HEK293T (cell line): Measurements from ENCODE around the gene NECTIN3.

Source experiments
- CTCF ChIA-PET: fragments of 350-600 bp; formaldehyde crosslinking; extraction: SDS; loops from one replicate; lab custom pipeline; 2021; ENCODE audit warnings: antibody characterized with exemption, inconsistent platforms; lab: Yijun Ruan, JAX
- POLR2A ChIA-PET: fragments of 350-600 bp; formaldehyde crosslinking; extraction: SDS; loops from one replicate; lab custom pipeline; 2020; ENCODE audit warnings: antibody characterized with exemption, inconsistent platforms; lab: Yijun Ruan, JAX
- DNase-seq: peaks from one replicate; pipeline ENCODE4 v3.0.0; 2012; ENCODE audit warnings: mixed read lengths; ENCODE audit errors: extremely low spot score
- ARNT ChIP-seq: fragments of 450-650 bp; IDR thresholded peaks from 2 replicates; pipeline ENCODE4 v1.6.1; 2017; ENCODE audit warnings: mild to moderate bottlenecking
- BHLHE40 ChIP-seq: fragments of 450-650 bp; IDR thresholded peaks from 2 replicates; pipeline ENCODE4 v1.6.1; 2016; ENCODE audit warnings: mild to moderate bottlenecking, moderate library complexity, borderline replicate concordance
- ELF4 ChIP-seq: fragments of 450-650 bp; IDR thresholded peaks from 2 replicates; pipeline ENCODE4 v1.6.1; 2017; ENCODE audit warnings: antibody characterized with exemption
- FOXA1 ChIP-seq: fragments of 450-650 bp; IDR thresholded peaks from 2 replicates; pipeline ENCODE4 v1.6.1; 2016; ENCODE audit warnings: mild to moderate bottlenecking
- FOXK2 ChIP-seq: fragments of 450-650 bp; IDR thresholded peaks from 2 replicates; pipeline ENCODE4 v1.6.1; 2016; ENCODE audit warnings: mild to moderate bottlenecking
- FOXM1 ChIP-seq: fragments of 450-650 bp; IDR thresholded peaks from 2 replicates; pipeline ENCODE4 v1.6.1; 2017; ENCODE audit warnings: mild to moderate bottlenecking, borderline replicate concordance
- HDGF ChIP-seq: fragments of 450-650 bp; IDR thresholded peaks from 2 replicates; pipeline ENCODE4 v1.6.1; 2017; ENCODE audit warnings: antibody characterized with exemption, borderline replicate concordance
- L3MBTL2 ChIP-seq: fragments of 450-650 bp; conservative IDR thresholded peaks from 2 replicates; pipeline ENCODE4 v1.6.1; 2016; ENCODE audit warnings: mild to moderate bottlenecking
- LEF1 ChIP-seq: fragments of 450-650 bp; IDR thresholded peaks from 2 replicates; pipeline ENCODE4 v1.6.1; 2017; ENCODE audit warnings: mild to moderate bottlenecking, borderline replicate concordance
- NFRKB ChIP-seq: fragments of 450-650 bp; IDR thresholded peaks from 2 replicates; pipeline ENCODE4 v1.6.1; 2016; ENCODE audit warnings: mild to moderate bottlenecking, moderate library complexity
- SP1 ChIP-seq: fragments of 450-650 bp; IDR thresholded peaks from 2 replicates; pipeline ENCODE4 v1.6.1; 2017
- SUZ12 ChIP-seq: fragments of 450-650 bp; IDR thresholded peaks from 2 replicates; pipeline ENCODE4 v1.6.1; 2016; ENCODE audit warnings: mild to moderate bottlenecking
- TARDBP ChIP-seq: fragments of 450-650 bp; IDR thresholded peaks from 2 replicates; pipeline ENCODE4 v1.6.1; 2016
- ZNF384 ChIP-seq: fragments of 450-650 bp; IDR thresholded peaks from 2 replicates; pipeline ENCODE4 v1.6.1; 2016
- TF ChIP-seq, protein P1 (sequence below): fragments of 450-650 bp; IDR thresholded peaks from 2 replicates; pipeline ENCODE4 v1.6.1; 2016

The NECTIN3 gene

DNA sequence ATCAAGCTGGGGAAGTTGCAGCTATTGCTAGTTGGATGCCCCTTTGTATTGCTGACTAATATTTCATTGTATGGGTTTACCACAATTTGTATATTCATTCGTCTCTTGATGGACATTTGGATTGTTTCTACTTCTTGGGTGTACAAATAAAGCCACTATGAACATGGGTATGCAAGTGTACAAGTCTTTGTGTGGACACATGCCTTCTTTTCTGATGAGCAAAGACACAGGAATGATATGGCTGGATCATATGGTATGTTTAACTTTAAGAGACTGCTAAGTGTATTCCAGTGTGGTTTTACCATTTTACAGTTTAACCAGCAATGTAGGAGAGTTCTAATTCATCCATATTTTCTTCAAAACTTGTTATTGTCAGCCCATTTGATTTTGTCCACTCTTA is 32.2 kb downstream of the NECTIN3 start:
- no peak for DNase-seq
- no peak for TF ChIP-seq BHLHE40
- TF ChIP-seq TARDBP: no peak
- TF ChIP-seq NFRKB: no peak
- no peak for TF ChIP-seq SUZ12
- TF ChIP-seq L3MBTL2: no peak
- TF ChIP-seq ZNF384: no peak
- no peak for TF ChIP-seq FOXA1
- no peak for TF ChIP-seq FOXM1
- no peak for TF ChIP-seq LEF1
- TF ChIP-seq ARNT: no peak
- ChIA-PET CTCF (no interaction called here), POLR2A (no interaction called here)

DNA sequence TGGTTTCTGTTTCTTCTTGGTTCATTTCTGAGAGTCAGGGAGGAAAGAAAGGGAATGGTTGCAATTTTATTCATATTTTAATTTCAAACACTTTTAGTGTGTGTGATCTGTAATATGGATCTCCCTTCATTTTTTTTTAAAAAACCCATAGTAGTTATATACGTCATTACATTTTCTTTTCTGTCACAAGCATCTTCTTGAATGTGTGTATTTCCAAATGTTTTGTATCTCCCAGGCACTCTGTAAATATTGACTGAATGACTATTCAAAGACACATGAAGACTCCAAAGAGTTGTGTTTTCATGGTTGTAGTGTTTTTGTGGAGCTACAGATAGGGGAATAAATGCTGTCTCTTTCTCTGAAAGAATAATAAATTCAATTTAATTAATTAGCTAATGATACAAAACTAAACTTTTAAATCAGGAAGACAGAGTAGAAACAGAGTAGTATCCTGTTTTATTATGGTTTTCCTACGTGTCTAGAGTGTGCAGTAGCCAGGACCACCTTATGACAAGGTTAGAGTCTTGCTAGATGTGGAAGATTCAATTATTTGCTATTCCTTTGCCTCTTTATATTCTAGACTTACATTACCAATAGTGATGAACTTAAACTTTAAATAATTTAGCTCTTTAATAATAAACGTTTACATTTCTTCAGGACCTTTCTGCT is 35.5 kb downstream of the NECTIN3 start:
- TF ChIP-seq BHLHE40: no peak
- TF ChIP-seq SP1: no peak
- no peak for TF ChIP-seq L3MBTL2
- TF ChIP-seq ZNF384: no peak
- TF ChIP-seq FOXK2: no peak
- POLR2A ChIA-PET: no interaction called here
- CTCF ChIA-PET: no interaction called here
- no peak for DNase-seq

DNA sequence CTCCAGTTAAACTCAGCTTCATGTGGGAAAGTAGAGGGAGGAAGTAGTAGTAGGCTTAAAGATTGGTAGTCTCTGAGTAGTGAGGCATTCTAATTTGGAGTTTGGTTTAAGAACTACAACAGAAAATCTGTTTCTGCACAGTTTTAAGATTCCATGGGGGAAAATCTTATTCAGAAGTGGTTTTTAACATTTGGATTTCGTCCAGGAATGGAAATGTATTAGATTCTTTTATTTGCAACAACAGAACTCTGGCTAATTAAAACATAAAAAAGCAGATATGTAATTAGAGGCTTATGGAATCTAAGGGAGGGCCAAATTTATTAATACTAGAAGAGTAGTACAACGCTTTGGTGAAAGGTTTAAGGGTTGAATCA is 36.0 kb downstream of the NECTIN3 start:
- ChIA-PET POLR2A (no interaction called here), CTCF (no interaction called here)
- no peak for DNase-seq
- TF ChIP-seq FOXA1: no peak

DNA sequence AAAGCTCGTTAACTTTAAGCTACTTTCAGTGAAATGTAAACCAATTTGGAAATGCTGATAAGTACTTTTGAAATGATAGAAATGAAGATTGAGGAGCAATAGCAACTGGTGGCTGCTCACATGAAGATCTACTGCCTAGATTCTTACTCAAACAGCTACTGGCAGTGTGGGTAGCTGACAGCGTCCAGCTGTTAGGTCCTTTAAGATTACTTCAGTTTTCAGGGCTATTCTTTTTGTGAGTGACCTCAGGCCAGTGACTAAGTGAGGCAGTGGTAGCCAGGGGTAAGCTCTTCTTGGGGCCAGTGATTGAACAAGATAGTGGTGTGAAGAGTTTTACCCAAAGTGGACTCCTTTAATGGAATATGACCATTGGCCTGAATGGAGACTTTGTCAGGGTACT is 41.3 kb downstream of the NECTIN3 start:
- no peak for DNase-seq
- ChIA-PET POLR2A (interaction anchor here (0.6 kb wide), 1 partner anchor 16 kb away, joined by 3 read pairs; no protein-coding TSS in a partner anchor), CTCF (no interaction called here)
- TF ChIP-seq BHLHE40 (no peak), FOXM1 (no peak)

DNA sequence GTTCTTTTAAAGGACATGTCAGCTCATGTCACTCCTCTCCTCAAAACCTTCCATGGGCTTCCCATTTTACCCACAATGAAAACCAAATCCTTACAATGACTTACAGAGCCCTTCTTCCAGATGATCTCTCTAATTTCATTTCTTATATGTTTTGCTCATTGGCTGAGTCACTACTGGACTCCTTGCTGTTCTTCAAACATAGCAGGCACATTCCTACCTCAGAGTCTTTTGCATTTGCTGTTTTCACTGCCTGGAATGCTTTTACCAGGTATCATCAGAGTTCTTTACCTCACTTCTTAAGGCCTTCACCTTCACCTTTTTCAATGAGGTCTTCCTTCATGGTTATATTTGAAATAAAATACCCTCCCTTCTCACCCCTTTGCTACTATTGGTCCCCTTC is 57.3 kb downstream of the NECTIN3 start:
- CTCF ChIA-PET: no interaction called here

DNA sequence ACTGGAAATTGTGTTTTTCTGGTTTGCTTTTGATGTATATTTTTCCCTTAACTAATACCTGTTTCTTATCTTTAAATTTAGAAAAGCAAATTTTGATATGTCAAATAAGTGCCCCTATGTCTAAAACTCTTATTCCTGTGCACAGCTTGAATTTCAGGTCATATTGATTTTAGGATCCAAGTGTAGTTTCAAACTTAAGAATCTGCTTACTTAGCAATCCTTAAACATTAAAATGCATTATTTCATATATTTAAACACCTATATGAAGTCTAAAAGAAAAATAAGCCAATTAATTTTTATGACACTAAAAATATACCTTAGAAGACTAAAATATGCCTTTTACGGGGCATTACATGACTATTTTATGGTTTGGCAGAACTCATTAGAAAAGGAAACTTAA is 59.2 kb downstream of the NECTIN3 start:
- CTCF ChIA-PET: no interaction called here
- POLR2A ChIA-PET: no interaction called here
- TF ChIP-seq ARNT: no peak
- TF ChIP-seq BHLHE40: no peak
- TF ChIP-seq NFRKB: no peak
- no peak for TF ChIP-seq FOXK2
- TF ChIP-seq, protein P1, sequence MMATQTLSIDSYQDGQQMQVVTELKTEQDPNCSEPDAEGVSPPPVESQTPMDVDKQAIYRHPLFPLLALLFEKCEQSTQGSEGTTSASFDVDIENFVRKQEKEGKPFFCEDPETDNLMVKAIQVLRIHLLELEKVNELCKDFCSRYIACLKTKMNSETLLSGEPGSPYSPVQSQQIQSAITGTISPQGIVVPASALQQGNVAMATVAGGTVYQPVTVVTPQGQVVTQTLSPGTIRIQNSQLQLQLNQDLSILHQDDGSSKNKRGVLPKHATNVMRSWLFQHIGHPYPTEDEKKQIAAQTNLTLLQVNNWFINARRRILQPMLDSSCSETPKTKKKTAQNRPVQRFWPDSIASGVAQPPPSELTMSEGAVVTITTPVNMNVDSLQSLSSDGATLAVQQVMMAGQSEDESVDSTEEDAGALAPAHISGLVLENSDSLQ: no peak
- no peak for TF ChIP-seq FOXA1
- no peak for TF ChIP-seq ELF4
- TF ChIP-seq FOXM1: no peak
- TF ChIP-seq HDGF: no peak
- no peak for DNase-seq

More for the DNA sequence above, 57.3 kb downstream of the NECTIN3 start:
- no peak for DNase-seq
- no peak for TF ChIP-seq FOXK2
- TF ChIP-seq SUZ12: no peak
- no peak for TF ChIP-seq ELF4
- no peak for TF ChIP-seq BHLHE40
- POLR2A ChIA-PET: no interaction called here

DNA sequence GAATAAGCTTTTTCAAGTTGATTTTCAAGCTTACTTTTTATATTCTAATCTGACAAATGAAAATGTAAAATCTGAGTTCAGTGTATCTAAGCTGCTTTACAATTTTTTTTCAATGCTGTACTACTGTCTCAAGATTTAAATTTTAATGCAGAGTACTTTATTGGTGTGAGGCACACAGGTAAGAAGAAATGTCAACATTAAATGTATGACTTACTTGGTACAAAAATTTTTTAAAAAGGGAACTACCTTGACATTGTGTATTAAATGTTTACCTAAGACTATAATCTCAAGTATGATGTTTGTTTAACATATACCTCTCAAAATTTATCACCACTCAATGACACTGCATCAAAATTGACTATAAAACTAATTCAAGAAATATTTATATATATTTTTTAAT is 62.7 kb downstream of the NECTIN3 start:
- POLR2A ChIA-PET: no interaction called here
- CTCF ChIA-PET: no interaction called here
- no peak for DNase-seq
- no peak for TF ChIP-seq FOXK2
- TF ChIP-seq NFRKB: no peak
- no peak for TF ChIP-seq ARNT
- TF ChIP-seq BHLHE40: no peak
- no peak for TF ChIP-seq ELF4
- no peak for TF ChIP-seq SP1
- no peak for TF ChIP-seq LEF1
- TF ChIP-seq TARDBP: no peak
- no peak for TF ChIP-seq L3MBTL2
- TF ChIP-seq FOXM1: no peak

DNA sequence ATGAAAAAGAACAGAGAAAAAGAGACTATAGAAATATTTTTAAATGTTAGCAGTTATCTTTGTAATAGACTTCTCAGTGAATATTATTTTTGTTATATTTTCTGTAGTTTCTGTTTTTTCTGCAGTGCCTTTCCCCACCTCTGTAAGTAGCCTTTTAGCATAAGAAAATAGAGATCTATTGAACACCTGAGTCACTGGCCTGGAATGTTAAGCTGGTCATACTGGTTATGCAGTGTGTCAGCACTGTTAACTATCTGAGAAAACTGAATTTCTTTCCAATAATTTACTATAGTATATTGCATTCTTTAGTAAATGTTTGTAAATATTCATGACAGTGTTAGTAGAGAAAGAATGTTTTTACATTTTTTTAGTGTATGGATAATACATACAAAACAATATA is 79.8 kb downstream of the NECTIN3 start:
- TF ChIP-seq NFRKB: no peak
- no peak for TF ChIP-seq FOXK2
- no peak for TF ChIP-seq HDGF
- DNase-seq: no peak
- CTCF ChIA-PET: no interaction called here
- POLR2A ChIA-PET: no interaction called here

DNA sequence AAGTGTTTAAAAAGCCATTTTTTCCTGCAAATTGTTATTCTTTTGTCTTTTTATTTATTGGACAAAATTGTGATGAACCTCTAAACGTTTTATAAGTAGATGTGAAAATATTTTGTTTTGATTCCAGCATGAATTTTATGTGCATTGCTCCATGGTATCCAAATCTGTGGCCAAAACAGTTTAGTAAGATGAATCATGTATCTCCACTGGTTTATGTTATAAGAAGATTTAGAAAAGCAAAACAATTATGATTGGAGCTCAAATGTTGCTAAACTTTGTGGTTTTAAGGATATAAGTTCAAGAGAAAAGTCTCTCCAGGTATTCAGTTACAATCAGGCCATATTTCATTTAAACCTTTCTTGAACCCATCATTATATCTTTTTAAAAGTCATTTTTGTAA is 80.9 kb downstream of the NECTIN3 start:
- TF ChIP-seq SP1 (no peak), SUZ12 (no peak), LEF1 (no peak)
- TF ChIP-seq, protein P1: no peak
- DNase-seq: no peak
- ChIA-PET POLR2A (no interaction called here), CTCF (no interaction called here)
